GM18517 (cell line): ENCODE measurements around the gene FMO4.
"Not testable (repeated sequence)": the region's sequence is repeated elsewhere in the genome, so short reads cannot be mapped to it uniquely, and the experiment has no call there.

ENCODE experiments used
- ATAC-seq: cut with Tn5 transposase; IDR thresholded peaks from one replicate; pipeline ENCODE4 v1.9.1; 2021; ENCODE audit warnings: mild to moderate bottlenecking, moderate library complexity; ENCODE audit not compliant: unreplicated experiment

Gene FMO4

DNA sequence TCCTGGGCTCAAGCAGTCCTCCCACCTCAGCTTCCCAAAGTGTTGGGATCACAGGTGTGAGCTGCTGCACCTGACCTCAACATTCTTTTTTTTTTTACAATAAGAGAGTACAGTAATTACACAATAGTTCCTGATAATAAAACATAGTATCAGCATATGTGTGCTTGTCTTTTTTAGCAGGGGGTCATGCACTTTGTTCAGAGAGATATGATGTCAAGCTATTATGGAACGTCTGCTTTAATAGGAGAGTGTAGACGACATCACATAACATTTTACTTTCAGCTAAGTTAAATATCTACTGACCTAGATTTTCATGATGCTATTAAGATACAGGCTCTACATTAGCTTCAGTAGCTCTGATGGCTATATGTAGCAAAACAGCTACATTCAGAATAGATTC, 70.5 kb downstream of the FMO4 start:
- no peak for ATAC-seq

DNA sequence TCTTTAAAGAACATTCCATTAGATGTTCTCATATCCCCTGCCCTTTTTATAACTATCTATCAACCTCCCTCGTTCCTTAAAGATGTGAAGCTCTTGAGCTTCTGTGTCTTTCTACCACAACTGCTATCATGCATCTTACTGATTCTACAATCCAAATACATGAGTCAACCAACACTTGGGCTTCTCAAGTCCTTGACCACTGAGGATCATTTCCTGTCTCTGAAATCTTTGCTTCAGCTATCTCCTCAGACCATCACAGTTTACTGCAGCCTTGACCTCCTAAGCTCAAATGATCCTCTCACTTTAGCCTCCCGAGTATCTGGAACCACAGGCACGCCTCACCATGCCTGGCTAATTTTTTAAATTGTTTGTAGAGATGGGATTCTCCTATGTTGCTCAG, 75.2 kb downstream of the FMO4 start:
- no peak for ATAC-seq

DNA sequence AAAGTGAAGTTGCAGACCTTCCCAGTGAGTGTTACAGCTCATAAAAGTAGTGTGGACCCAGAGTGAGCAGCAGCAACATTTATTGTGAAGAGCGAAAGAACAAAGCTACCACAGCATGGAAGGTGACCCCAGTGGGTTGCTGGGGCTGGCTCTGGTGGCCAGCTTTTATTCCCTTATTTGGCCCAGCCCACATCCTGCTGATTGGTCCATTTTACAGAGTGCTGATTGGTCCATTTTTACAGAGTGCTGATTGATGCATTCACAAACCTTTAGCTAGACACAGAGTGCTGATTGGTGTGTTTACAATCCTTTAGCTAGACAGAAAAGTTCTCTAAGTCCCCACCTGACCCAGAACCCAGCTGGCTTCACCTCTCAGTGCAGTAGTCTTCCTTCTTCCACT, 76.8 kb downstream of the FMO4 start:
- ATAC-seq = not testable (repeated sequence)
